Stimulated activated CD4-positive, alpha-beta T cell treated with anti-CD3 and anti-CD28 coated beads, Interleukin-1b, Interleukin-23, amount 100 ng/mL, for 24 hours (primary cell): ENCODE data around the gene OCLN.
"Not testable (repeated sequence)": the region's sequence is repeated elsewhere in the genome, so short reads cannot be mapped to it uniquely, and the experiment has no call there.

ENCODE experiments used
- DNase-seq, 4 experiments: peaks; one replicate each; pipeline ENCODE4 v3.0.0-alpha.2; 2020; ENCODE audit warnings: low read depth in 4 of 4, low spot score in 1 of 4

Gene OCLN

DNA sequence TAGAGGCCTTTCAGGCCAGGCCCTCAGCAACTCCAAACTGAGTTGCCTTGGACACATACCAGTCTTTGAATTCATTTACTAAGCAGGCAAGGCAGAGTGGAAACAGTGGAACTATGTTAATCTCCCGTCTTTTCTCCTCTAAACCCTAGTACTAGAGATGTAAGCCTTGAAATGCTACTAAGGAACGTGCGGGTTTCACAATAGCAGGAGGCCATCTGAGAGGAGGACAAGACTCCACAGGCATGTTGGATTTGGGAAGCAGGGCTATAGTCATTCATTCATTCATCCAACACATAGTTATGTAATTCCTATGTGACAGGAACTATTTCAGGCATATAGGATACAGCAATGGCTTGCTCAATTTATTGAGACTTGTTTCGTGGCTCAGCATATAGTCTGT lies 3.3 kb upstream of the OCLN start:
- DNase-seq: no peak

DNA sequence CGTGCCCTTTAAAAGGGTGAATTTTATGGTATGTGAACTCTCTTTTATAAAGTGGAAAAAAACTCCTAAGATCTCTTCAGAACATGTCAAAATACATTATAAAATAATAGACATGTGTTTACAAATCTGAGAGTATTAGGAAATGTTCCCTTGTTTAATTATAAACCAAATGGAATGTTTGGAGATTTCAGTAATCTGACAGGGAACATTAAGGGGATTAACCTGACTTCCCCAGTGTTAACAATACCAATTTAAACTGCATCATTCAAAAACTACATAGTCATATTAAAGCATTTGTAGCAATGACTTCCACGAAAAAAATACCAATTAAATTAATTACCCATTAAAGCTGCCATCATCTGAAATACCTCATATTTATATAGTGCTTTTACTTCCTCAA lies 1.6 kb upstream of the OCLN start:
- no peak for DNase-seq

DNA sequence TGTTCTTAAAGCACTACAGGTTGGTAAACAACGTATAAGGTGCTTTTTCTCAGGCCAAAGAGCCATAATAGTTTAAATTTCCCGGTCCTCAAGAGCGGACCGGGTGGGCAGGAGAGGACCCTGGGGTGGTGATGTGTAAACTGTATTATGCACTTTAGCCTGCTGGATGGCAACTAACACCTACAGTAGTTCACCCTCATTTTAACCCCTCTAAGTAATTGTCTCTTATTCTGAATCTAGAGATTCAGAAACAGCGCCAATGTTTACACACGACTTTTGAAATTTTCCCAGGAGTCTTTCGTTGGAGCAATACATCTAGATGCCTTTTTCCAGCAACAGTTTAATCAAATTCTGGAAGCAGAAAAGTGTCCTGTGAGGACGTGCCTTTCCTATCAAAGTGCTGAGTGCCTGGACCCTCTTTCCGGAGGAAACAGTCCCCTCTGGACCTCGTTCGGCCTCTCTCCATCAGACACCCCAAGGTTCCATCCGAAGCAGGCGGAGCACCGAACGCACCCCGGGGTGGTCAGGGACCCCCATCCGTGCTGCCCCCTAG lies 676 bp upstream of the OCLN start:
- no peak for DNase-seq

DNA sequence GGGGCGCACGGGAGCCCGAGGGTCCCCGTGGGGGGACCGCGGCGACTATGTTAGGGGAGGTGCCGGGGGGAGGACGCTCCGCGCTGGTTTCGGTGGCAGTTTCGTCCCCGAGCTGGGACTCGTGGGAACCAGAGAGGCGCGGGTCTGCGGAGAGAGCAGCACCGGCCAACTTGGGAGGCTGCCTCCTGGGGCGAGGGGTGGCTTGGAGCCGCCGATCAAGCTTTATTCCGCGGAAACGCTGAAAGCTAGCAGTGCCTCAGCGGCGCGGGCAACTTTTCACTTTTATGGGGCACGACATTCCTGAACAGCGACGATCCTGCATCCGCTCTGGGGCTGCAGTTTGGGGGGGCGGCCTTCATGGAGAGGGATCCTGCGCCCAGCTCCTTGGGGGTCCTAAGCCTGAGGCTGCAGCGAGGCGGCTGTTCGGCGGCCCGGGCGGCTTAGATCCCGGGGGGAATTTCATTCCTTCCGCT lies 369 bp downstream of the OCLN start:
- no peak for DNase-seq

DNA sequence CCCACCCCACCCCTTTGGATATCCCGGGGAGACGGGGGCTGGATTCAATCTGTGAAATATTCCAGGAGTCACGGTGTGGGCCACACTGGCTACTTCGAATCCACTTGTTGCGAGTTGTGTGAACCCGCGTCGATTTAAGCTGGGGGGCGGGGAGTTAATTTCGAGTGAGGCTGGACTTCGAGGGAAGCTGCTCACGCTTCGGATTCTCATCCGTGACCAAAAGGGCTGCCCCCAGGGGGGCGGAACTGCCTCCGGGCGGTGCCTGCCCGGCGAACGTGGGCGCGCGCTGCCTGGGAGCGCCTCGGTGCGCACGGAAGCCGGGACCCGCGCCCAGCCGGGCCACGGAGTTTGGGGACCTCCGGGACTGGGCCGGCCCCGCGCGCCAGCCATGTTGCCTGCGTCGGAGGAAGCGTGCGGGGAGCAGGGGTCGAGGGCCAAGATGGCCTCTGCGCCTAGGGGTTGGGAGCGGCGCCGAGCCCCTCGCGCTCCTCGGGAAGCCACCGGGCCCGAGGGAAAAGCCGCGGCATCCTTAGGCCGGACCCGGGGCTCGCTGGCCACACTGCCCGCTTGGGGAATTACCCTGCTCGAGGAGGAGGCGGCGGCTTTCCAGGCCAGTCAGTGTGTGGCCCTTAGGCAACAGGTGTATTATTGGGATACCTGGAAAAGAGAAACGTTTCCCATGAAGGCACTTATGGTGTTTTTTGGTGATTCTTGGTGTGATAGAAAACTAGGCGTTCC lies 975 bp downstream of the OCLN start:
- no peak for DNase-seq

DNA sequence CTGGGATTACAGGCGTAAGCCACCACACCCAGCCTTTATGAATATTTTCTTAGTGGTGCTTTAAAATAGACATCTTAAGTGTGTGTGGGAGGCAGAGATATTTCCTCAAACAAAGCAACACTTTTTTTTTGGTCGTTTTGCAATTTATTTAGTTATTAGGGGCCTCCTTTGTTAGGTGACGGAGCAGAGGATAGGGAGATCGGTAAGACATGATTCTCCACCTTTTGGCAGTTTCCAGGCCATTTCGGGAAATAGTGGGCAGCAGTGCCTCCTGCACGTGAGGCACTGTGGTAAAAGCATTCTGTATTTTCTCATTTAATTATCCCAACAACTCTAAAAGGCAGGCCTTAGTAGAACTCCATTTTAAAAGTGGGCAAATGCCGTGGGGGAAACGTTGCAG lies 1.9 kb downstream of the OCLN start:
- DNase-seq: no peak

DNA sequence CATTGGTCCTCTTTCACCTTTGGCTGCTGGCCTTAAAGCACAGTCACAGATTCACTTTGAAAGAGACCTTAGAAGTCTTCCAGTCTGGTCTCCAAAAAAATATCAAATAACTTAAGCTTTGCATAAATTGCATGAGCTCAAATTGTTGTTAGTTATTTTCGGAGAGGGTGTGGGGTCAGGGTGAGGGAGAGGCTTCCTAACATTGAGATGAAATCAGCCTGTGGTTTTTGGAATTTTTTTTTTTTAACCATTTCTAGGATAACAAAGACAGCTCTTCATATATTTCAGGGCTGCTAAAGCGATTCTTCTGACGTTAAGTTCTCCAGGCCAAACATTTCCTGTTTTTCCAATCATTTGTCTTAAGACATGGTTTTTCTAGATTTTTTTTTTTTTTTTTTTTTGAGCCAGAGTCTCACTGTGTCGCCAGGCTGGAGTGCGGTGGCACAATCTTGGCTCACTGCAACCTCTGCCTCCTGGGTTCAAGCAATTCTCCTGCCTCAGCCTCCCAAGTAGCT lies 4.5 kb downstream of the OCLN start:
- no peak for DNase-seq

DNA sequence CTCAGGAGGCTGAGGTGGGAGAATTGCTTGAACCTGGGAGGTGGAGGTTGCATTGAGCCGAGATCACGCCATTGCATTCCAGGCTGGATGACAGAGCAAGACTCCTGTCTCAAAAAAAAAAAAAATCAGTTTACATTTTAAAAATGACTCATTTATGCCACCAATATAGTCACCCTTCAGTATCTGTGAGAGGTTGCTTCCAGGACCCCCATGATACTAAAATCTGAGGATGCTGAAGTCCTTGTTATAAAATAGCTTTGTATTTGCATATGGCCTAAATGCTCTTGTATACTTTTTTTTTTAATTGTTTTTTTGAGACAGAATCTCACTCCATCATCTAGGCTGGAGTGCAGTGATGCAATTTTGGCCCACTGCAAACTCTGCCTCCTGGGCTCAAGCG lies 5.8 kb downstream of the OCLN start:
- no peak for DNase-seq

DNA sequence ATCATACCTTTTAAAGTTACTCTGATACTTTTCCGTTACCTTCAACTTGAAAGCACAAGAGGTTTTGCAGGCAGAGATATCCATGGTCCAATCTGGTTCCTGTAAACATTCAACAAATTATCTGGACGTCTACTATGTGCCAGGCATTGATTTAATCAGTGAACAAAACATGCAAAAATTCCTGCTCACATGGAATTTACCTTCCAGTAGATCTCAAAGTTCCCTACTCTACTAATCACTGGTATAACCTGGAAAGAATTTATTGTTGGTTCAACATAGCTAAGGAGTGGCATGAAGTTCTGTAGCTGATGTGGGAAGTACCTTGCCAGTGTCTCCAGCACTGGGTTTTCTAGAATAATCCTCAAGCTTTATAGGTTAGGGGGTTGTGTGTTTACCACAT lies 9.8 kb downstream of the OCLN start:
- no peak for DNase-seq

DNA sequence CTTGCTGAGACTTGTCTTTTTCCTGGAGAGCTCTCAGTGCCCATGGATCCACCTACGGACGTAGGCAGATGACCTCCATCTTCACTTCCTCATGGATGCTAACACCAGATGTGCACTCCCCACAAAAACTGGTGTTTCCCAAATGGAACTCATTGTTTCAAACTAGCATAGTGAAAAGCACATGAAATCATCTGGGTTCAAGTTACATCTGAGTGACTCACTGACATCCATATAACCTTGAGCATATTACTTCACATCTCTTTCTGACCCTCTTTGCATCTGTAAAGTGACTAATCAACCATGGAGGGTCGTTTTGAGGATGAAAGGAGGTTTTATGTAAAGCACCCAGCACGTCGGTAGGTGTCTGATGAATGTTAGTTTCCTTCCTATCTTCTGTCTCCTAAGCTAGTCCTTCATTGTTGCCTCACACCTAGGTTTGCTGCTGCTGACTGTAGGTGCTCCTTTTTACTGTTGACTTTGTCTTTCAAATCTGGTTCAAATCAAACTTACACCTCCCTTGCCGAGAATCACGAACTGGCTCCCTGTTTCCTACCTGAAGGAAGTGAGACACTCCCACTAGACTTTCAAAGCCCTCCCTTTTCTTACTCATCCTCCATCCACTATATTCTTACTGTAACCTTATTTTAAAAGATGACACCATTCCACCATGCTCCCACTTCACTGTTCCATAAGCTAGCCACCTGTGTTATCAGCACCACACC lies 10.3 kb downstream of the OCLN start:
- DNase-seq: no peak

DNA sequence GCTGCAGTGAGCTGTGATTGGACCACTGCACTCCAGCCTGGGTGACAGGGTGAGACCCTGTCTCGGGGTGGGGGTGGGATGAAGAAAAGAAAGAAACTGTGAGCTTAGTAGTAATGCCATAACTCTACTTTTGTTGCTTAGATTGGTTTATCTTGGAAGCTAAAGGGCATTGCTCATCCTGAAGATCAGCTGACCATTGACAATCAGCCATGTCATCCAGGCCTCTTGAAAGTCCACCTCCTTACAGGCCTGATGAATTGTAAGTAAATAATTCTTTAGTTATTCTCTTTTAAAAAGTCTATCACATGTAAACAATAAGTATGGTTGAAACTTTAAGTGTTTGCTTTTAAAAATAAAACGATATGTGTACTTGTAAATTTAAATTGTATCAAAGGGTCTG lies 11.4 kb downstream of the OCLN start:
- DNase-seq: no peak

DNA sequence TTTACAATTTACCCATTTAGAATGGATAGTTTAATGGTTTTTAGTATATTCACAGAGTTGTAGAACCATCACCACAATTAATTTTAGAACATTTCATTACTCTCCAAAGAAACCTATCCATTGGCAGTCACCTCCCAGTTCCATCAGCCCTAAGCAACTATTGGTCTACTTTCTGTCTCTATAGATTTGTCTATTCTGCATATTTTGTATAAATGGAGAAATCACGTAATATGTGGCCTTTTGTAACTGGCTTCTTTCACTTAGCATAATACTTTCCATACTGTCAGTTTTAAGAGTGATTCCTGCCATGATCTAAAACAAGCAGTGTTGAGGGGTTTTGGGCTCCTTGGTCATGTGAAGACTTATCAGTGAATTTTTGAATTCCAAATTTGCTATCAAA lies 12.7 kb downstream of the OCLN start:
- no peak for DNase-seq

DNA sequence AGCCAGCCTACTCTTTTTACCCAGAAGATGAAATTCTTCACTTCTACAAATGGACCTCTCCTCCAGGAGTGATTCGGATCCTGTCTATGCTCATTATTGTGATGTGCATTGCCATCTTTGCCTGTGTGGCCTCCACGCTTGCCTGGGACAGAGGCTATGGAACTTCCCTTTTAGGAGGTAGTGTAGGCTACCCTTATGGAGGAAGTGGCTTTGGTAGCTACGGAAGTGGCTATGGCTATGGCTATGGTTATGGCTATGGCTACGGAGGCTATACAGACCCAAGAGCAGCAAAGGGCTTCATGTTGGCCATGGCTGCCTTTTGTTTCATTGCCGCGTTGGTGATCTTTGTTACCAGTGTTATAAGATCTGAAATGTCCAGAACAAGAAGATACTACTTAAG lies 16.6 kb downstream of the OCLN start:
- no peak for DNase-seq

DNA sequence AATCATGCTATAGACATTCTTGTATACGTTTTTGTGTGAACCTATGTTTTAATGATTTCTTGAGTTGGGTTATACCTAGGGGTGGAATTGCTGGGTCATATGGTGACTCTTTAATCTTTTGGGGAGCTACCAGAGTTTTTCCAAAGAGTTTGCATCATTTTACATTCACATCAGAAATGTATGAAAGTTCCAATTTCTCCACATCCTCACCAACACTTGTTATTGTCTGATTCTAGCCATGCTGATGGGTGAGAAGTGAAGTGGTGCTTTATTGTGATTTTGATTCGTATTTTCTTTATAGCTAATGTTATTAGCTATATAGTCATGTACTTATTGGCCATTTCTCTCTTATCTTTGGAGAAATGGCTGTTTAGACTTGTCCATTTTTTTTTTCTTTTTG lies 18.1 kb downstream of the OCLN start:
- no peak for DNase-seq

DNA sequence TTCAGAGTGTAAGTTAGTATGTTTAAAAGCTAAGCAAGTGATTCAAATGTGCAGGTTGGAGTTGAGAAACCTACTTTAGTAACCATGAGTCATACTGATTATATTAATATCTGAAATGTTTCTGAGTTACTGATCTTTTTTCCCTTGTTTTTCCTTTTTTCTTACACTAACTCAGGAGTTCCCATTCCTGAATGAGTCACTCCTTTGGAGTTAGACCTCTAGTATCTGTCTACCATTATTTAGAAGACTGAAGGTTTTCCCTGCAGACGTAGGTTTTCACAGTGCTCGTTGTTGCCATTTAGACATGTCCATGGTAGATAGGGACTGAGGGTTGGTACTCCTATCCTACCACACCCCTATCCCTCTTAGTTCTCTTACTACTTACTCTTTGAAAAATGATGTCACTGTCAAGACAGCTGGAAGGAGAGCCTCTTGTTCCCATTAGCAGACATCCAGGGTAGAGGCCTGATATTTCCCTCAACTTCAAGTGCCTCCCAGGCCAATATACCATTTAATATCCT lies 20.2 kb downstream of the OCLN start:
- DNase-seq: no peak

DNA sequence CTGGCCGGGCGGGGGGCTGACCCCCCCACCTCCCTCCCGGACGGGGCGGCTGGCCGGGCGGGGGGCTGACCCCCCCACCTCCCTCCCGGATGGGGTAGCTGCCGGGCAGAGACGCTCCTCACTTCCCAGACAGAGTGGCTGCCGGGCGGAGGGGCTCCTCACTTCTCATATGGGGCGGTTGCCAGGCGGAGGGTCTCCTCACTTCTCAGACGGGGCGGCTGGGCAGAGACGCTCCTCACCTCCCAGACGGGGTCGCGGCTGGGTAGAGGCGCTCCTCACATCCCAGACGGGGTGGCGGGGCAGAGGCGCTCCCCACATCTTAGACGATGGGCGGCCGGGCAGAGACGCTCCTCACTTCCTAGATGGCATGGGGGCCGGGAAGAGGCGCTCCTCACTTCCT lies 23.0 kb downstream of the OCLN start:
- DNase-seq: not testable (repeated sequence)

DNA sequence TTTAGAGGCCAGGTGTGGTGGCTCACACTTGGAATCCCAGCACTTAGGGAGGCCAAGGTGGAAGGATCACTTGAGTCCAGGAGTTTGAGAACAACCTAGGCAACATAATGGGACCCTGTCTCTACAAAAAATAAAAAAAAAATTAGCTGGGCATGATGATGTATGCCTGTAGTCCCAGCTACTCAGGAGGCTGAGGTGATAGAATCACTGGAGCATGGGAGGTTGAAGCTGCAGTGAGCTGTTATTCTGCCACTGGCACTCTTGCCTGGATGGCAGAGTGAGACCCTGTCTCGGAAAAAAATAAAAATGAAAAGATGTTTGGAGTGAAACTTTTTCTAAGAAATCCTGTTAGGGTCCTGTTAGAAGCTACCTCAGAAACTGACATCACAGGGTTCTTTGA lies 24.2 kb downstream of the OCLN start:
- DNase-seq: no peak

DNA sequence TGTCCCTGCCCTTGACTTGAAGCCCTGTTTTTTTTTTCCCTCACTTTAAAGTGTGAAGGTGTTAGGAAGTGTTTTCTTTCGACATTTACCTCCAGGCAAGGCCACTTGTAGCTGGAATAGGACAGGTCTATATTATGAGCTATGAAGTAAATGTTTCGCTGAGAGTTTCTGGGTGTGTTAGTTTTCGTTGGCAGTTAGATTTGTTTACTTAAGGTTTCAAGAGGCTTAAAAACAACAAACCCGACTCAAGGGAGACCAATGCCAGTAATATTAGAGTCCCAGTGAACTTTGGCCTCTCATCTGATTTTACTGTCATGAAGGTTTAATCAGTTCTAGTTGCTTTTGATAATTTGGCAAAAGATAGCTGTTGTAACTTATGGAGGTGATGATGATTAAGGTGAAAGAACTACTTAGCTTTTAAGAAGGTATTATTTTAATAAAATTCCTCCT lies 25.2 kb downstream of the OCLN start:
- no peak for DNase-seq

DNA sequence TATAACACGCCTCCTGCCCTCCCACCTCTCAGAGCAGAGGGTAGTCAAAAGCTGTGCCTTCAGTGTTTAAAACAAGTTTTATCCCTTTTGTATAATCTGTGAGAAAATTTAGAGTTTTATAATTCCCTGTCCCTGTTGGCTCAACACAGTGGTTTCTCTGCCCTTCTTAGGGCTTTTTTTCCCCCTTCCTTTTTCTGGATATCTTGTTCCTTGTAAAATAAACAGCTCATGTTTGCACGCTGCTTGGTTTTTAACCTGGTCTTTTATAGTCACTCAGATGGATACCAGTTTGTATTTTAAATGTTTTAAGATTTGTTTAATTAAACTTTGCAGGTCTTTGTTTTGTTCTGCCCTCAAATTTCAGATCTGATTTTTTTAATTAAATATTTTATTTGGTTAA lies 26.7 kb downstream of the OCLN start:
- DNase-seq: no peak

DNA sequence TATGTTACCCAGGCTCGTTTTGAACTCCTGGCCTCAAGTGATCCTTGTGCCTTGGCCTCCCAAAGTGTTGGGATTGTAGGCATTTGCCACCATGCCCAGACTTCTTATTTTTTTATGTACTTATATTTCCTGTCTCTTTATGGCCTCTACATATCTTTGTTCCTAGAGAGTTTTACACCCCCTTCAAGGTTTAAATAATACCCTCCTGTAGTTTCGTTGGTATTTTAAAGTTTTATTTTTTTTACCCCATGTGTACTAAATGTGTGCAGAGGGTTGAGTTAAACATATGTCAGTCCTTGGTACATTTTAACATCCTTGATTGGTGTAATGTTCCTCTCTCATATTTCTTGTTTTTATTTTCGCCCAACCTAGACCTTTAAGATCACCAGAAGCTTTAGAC lies 29.4 kb downstream of the OCLN start:
- DNase-seq: no peak

DNA sequence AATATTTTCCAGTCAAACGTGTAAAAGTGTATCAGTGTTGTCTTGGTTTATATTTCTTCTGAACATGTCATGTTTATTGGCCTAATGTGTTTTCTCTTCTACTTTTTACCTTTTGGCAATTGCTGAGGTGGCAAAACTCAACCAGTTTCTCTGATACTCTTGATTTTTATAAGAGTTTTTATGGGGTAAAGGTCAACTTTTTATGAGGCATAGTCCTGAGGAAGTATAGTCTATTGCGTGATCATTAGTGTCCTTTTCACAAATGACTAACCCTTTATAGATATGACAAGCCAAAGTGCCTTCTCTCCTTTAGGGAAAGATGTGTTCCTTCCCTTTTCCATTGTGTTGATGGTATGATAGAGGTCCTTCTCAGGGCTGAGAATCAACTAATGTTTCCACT lies 32.9 kb downstream of the OCLN start:
- no peak for DNase-seq

DNA sequence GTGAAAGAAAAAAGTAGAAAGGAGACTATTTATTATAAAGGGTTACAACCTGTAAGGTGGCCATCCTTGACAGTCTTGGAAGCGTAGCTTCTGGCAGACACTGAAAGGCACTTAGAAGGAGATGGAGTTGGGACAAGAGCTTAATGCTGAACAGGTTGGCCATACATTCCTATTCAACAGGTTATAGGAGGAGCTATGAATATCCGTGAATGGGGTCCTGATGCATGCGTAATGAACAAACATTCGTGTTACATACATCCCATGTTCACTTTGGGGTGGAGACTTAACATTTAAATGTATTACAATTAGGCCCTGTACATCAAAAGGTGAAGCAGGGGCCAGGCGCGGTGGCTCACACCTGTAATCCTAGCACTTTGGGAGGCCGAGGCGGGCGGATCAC lies 34.1 kb downstream of the OCLN start:
- DNase-seq: no peak
